Ammon's horn (tissue), 1 donor: ENCODE results near the gene ELMO1.

Experiments used
- DNase-seq: peaks from one replicate; pipeline ENCODE4 v3.0.0-alpha.2; 2016; ENCODE audit warnings: low spot score

ELMO1 gene

GRCh38 chr7:37448636-37449361 is at the start of gene ELMO1:
Gene ELMO1, minus strand, starts transcription at chr7:37448864. Its CDS starts 106,174 bp downstream, at chr7:37342690.
- DNase-seq, result peak; percentile 86

GRCh38 chr7:37497576-37497975 is 48.9 kb upstream of the ELMO1 start:
- peak; percentile 54 for DNase-seq

- DNase-seq, result peak; percentile 35
Measured at GRCh38 chr7:37495574-37496184, 47.0 kb upstream of the ELMO1 start.

- DNase-seq, result no peak
Measured at GRCh38 chr7:37494926-37495325, 46.3 kb upstream of the ELMO1 start.

GRCh38 chr7:37493810-37494209 is 45.1 kb upstream of the ELMO1 start:
- DNase-seq, result no peak

- DNase-seq, result peak; percentile 85
Measured at GRCh38 chr7:37493123-37493522, 44.5 kb upstream of the ELMO1 start.

- no peak for DNase-seq
Measured at GRCh38 chr7:37491919-37492694, 43.4 kb upstream of the ELMO1 start.

- DNase-seq, result peak; percentile 53
Measured at GRCh38 chr7:37489703-37490102, 41.0 kb upstream of the ELMO1 start.

- DNase-seq, result no peak
Measured at GRCh38 chr7:37488163-37488764, 39.6 kb upstream of the ELMO1 start.

GRCh38 chr7:37484426-37485073 is 35.9 kb upstream of the ELMO1 start:
- peak; percentile 16 for DNase-seq

GRCh38 chr7:37483627-37484026 is 35.0 kb upstream of the ELMO1 start:
- no peak for DNase-seq

- DNase-seq, result no peak
Measured at GRCh38 chr7:37482953-37483352, 34.3 kb upstream of the ELMO1 start.

GRCh38 chr7:37482505-37482904 is 33.8 kb upstream of the ELMO1 start:
- DNase-seq, result peak; percentile 65

- no peak for DNase-seq
Measured at GRCh38 chr7:37481722-37482288, 33.1 kb upstream of the ELMO1 start.

- peak; percentile 20 for DNase-seq
Measured at GRCh38 chr7:37481154-37481553, 32.5 kb upstream of the ELMO1 start.

GRCh38 chr7:37480041-37481031 is 31.7 kb upstream of the ELMO1 start:
- peak; percentile 16 for DNase-seq

GRCh38 chr7:37476881-37477450 is 28.3 kb upstream of the ELMO1 start:
- no peak for DNase-seq

GRCh38 chr7:37476428-37476827 is 27.8 kb upstream of the ELMO1 start:
- peak; percentile 60 for DNase-seq

- DNase-seq, result no peak
Measured at GRCh38 chr7:37475646-37476045, 27.0 kb upstream of the ELMO1 start.

- DNase-seq, result no peak
Measured at GRCh38 chr7:37471619-37472018, 23.0 kb upstream of the ELMO1 start.
